Measurements from ENCODE around the gene SPDYE17. TPM values are rescaled to one million over a fixed set of nuclear protein-coding genes. Genes with fewer than 3 reads are reported as not detected.
"Not testable (repeated sequence)": the region's sequence is repeated elsewhere in the genome, so short reads cannot be mapped to it uniquely, and the experiment has no call there.

Gene SPDYE17
- total and polyA plus RNA-seq, 5 experiments from 2014 or later = not detected

GRCh38 chr7:76977761-76978367 is 54.3 kb downstream of the SPDYE17 start:
- DNase-seq, H3K9me3 Mint-ChIP-seq, ATAC-seq, H3K27ac Mint-ChIP-seq, POLR2A ChIA-PET, H3K4me3 Mint-ChIP-seq, H3K27me3 Mint-ChIP-seq: not testable (repeated sequence)
- Mint-ChIP-seq H3K36me3 (peaks cover 0 to 29% (median 0%) of the 10 kb centered on the region in 3 donors), H3K4me1 (peaks cover 0 to 11% (median 0%) of the 10 kb centered on the region in 4 donors)

GRCh38 chr7:76974793-76975579 is 57.2 kb downstream of the SPDYE17 start:
- H3K27ac Mint-ChIP-seq, H3K4me1 Mint-ChIP-seq, H3K27me3 Mint-ChIP-seq, POLR2A ChIA-PET, H3K9me3 Mint-ChIP-seq, ATAC-seq, DNase-seq, H3K4me3 Mint-ChIP-seq: not testable (repeated sequence)
- H3K36me3 Mint-ChIP-seq = peaks cover 0 to 31% (median 0%) of the 10 kb centered on the region in 3 donors

DNA sequence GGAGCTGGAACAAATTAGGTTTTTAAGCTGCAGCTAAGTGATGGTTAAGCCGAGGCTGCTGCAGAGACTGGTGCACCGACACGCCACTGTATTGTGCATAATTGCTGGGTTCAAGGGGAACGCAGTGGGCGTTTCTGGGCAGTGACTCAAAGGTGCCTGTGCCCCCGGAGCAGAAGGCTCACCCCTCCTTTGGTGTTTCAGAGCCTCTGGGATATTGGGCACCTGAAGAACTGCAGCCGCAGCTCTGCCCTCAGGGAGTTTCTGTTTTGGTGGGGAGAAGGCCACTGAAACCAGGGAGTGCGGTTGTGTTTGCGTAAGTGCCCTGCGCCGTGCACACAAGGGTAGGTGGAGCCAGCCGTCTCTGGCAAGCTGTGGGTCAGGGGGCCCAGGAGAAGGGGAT is 57.8 kb downstream of the SPDYE17 start:
- H3K27ac Mint-ChIP-seq, H3K4me3 Mint-ChIP-seq, DNase-seq, H3K27me3 Mint-ChIP-seq, ATAC-seq, H3K9me3 Mint-ChIP-seq, POLR2A ChIA-PET, H3K4me1 Mint-ChIP-seq: not testable (repeated sequence)
- H3K36me3 Mint-ChIP-seq = peaks cover 0 to 27% (median 0%) of the 10 kb centered on the region in 3 donors

DNA sequence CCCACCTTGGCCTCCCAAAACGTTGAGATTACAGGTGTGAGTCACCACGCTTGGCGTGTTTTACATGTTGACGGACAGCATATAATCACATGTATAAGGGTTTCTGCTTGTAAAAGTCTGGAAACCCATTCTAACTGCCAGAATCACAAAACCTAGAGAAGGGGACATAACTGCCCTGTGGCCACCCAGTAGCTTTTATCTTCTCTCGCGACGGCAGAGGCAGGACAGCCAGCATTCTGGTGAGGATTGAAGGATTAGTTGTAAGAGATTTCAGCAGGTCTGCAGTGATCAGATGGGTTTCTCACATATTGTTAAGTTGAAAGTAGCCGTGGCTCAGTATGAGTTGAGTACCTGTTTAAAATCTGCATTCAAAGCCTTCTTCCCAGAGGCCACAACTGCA is 59.8 kb downstream of the SPDYE17 start:
- POLR2A ChIA-PET, H3K4me1 Mint-ChIP-seq, H3K27me3 Mint-ChIP-seq, ATAC-seq, H3K27ac Mint-ChIP-seq, H3K4me3 Mint-ChIP-seq, H3K9me3 Mint-ChIP-seq, DNase-seq: not testable (repeated sequence)
- H3K36me3 Mint-ChIP-seq = peaks cover 0 to 17% (median 0%) of the 10 kb centered on the region in 3 donors

Other genes with a start within 250 kb of the SPDYE17 start
- gene SPDYE18, start 30.2 kb upstream of the SPDYE17 start, total RNA-seq = 1 to 10 TPM; 2.3 to 3.0 TPM
- gene SPDYE18, start 30.2 kb upstream of the SPDYE17 start, polyA plus RNA-seq = under 1 TPM in 1 of 3 donors, not detected in 2; 0.20 TPM
- gene CCDC146, start 90.3 kb upstream of the SPDYE17 start, total RNA-seq = 10 to 100 TPM; 11.2 to 11.5 TPM
- gene CCDC146, start 90.3 kb upstream of the SPDYE17 start, polyA plus RNA-seq = 1 to 10 TPM; 2.3 to 3.4 (median 2.6) TPM
- gene FGL2, start 167.5 kb upstream of the SPDYE17 start, total RNA-seq = 1 to 10 TPM; 6.1 to 7.0 TPM
- 1 to 10 TPM in 1 of 3 donors, under 1 TPM in 2; 0.48 to 3.1 (median 0.55) TPM for gene FGL2, start 167.5 kb upstream of the SPDYE17 start, polyA plus RNA-seq